Esophagus muscularis mucosa (tissue), 4 donors: ENCODE measurements around the gene CTIF. TPM values are rescaled to one million over a fixed set of nuclear protein-coding genes. Genes with fewer than 3 reads are reported as not detected.
"Not testable (repeated sequence)": the region's sequence is repeated elsewhere in the genome, so short reads cannot be mapped to it uniquely, and the experiment has no call there.

Experiments used
- DNase-seq: peaks from one replicate; pipeline ENCODE4 v3.0.0-alpha.2; 2017; ENCODE audit errors: extremely low spot score
- H3K27ac ChIP-seq, 4 donors: fragments of 200-600 bp; sonication (generic); replicated peaks in 1 of 4; 1 replicate in 3 of 4; 2 replicates in 1 of 4; pipeline ENCODE4 v1.5.1; 2016 to 2019; ENCODE audit warnings: mild to moderate bottlenecking in 1 of 4
- H3K27me3 ChIP-seq, 4 donors: fragments of 200-600 bp; sonication (generic); one replicate each; pipeline versions ENCODE4 v1.5.1 to v1.6.0; 2016 to 2019
- H3K36me3 ChIP-seq, 4 donors: fragments of 200-600 bp; sonication (generic); one replicate each; pipeline ENCODE4 v1.5.1; 2016 to 2019
- H3K4me1 ChIP-seq, 4 donors: fragments of 200-600 bp; sonication (generic); one replicate each; pipeline ENCODE4 v1.5.1; 2016 to 2019
- H3K4me3 ChIP-seq, 4 donors: fragments of 200-600 bp; sonication (generic); 1 replicate in 2 of 4; 2 replicates in 2 of 4; pipeline ENCODE4 v1.5.1; 2016 to 2019; ENCODE audit warnings: mild to moderate bottlenecking in 4 of 4, moderate library complexity in 1 of 4
- H3K9me3 ChIP-seq, 4 donors: fragments of 200-600 bp; sonication (generic); 1 replicate in 3 of 4; 2 replicates in 1 of 4; pipeline ENCODE4 v1.5.1; 2016 to 2019
- EP300 ChIP-seq: sonication (generic); formaldehyde crosslinking; IDR thresholded peaks from one replicate; pipeline ENCODE4 v1.6.1; 2017; ENCODE audit warnings: antibody characterized with exemption
- POLR2A ChIP-seq: fragments of 450-650 bp; IDR thresholded peaks from one replicate; pipeline ENCODE4 v1.6.1; 2017; ENCODE audit warnings: antibody characterized with exemption, moderate library complexity, mild to moderate bottlenecking, low read depth
- POLR2AphosphoS5 ChIP-seq, 2 donors: sonication (generic); formaldehyde crosslinking; IDR thresholded peaks; one replicate each; pipeline ENCODE4 v1.6.1; 2017; ENCODE audit warnings: antibody characterized with exemption in 2 of 2
- WGBS: methylation state at CpG from one replicate; pipeline ENCODE4 v1.1.5; 2018; 5-methylcytosine and 5-hydroxymethylcytosine counted together
- intact Hi-C: fragments of 100-400 bp; cut with DNase I; formaldehyde crosslinking; loops from one replicate; pipeline ENCODE4 v1.15.1; 2023
- total RNA-seq, 4 donors: library from RNA; depleted of rRNA; stranded (reverse); fragments of >200 nt; gene quantifications; one replicate each; pipeline versions ENCODE4 v1.1.0 to v1.2.1, GENCODE V29; 2016
- TF ChIP-seq, protein P1 (sequence below), 3 experiments: fragments of 200-600 bp in 2 of 3; fragments of 450-650 bp in 1 of 3; sonication (generic) in 2 of 3; IDR thresholded peaks; one replicate each; pipeline ENCODE4 v1.5.1; 2017 to 2019; ENCODE audit warnings: antibody characterized with exemption in 3 of 3, mild to moderate bottlenecking in 2 of 3, moderate library complexity in 1 of 3

CTIF gene
- total RNA-seq, 4 donors from 2014 or later = 63.1 to 137 (median 87.7) TPM

DNA sequence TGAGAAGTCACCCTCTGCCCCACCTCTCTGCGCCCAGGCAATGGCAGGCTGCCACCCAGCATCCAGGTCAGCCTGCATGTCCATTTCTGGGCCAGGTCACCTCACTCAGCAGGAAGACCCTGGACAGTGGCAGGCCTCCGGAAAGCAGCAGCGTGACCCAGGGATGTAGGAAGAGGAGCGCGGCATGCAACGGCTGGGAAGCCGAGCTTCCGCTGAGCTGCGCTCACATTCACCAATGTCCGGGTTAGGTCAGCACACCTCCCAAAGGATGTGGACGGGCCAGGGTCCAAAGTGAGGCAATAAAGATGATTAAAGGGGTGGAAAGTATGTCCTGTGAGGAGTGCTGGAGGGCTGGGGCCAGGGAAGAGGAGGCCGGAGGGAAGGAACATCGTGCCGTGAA is 174.5 kb downstream of the CTIF start:
- no peak overlapping the region for H3K4me3 ChIP-seq
- WGBS = 80% methylated on average over 14 of the region's 14 CpGs
- H3K9me3 ChIP-seq = no peaks in the 10 kb centered on the region
- H3K27ac ChIP-seq = peak overlapping the region in 1 of 4 donors; percentile 23
- peaks cover 0 to 29% (median 3%) of the 10 kb centered on the region in 4 donors for H3K36me3 ChIP-seq
- DNase-seq = no peak
- intact Hi-C loops = no loop called here
- TF ChIP-seq POLR2AphosphoS5 (IDR thresholded peaks at IDR 0.05) (peak in 1 of 2 donors; percentile 11), POLR2A (no peak)
- H3K4me1 ChIP-seq = peaks cover 32 to 42% (median 38%) of the 10 kb centered on the region in 4 donors
- H3K27me3 ChIP-seq = no peaks in the 10 kb centered on the region

DNA sequence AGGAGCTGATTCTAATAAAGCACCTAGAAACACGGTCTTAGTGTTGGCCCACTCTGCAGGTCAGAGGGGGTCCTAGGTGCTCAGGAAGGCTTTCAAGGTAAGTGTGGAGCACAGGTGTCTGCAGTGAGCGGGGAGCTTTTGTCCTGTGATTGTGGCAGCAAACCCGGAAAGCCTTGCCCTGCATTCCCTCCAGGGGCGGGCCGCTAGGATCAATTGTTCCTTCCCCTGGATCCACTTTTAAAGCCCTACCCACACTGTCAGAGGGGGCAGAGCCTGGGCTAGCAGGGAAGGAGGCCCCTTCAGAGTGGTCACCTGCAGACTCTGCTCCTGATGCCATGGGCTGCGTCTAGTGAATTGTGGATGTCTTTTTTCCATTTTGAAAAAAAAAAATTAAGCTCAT is 176.0 kb downstream of the CTIF start:
- intact Hi-C loops = no loop called here
- Histone ChIP-seq H3K27me3 (no peaks in the 10 kb centered on the region), H3K9me3 (no peaks in the 10 kb centered on the region), H3K27ac (no peak overlapping the region), H3K4me1 (peaks cover 31 to 38% (median 35%) of the 10 kb centered on the region in 4 donors), H3K4me3 (no peak overlapping the region), H3K36me3 (peaks cover 0 to 38% (median 8%) of the 10 kb centered on the region in 4 donors)
- DNase-seq = no peak
- TF ChIP-seq, protein P1, sequence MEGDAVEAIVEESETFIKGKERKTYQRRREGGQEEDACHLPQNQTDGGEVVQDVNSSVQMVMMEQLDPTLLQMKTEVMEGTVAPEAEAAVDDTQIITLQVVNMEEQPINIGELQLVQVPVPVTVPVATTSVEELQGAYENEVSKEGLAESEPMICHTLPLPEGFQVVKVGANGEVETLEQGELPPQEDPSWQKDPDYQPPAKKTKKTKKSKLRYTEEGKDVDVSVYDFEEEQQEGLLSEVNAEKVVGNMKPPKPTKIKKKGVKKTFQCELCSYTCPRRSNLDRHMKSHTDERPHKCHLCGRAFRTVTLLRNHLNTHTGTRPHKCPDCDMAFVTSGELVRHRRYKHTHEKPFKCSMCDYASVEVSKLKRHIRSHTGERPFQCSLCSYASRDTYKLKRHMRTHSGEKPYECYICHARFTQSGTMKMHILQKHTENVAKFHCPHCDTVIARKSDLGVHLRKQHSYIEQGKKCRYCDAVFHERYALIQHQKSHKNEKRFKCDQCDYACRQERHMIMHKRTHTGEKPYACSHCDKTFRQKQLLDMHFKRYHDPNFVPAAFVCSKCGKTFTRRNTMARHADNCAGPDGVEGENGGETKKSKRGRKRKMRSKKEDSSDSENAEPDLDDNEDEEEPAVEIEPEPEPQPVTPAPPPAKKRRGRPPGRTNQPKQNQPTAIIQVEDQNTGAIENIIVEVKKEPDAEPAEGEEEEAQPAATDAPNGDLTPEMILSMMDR (IDR thresholded peaks at IDR 0.05) = no peak
- TF ChIP-seq EP300 (no peak), POLR2A (no peak), POLR2AphosphoS5 (IDR thresholded peaks at IDR 0.05) (no peak)
- WGBS = 96% methylated on average over 6 of the region's 6 CpGs

DNA sequence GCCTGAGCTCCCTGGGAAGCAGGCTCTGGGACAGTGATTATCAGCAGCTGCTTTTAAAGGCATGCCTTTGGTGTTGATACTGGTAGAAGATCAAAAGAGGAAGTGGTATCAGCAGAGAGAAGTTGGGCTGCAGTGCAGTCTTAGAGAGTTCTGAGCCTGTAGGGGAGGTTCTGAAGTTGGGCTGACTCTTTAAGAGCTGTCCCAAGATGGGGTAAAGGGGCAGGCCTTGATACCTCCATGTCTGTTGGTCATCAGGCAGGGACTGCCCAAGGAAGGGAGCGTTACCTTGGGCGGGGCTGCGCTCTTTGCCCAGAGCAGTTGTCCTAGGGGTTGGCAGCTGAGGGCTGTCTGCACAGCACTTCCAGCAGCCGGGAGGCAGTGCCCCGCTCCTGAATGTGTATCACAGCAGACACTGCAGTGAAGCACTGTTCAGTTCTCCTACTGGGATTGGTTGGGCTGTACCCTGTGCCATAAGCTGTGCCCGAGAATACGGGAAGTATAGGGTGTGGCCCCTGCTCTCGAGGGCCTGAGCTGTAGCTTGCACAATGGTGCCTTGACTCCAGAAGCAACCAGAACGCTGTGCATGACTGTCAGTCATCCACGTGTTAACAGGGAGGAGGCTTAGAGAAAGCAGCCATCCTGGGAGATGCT is 177.0 kb downstream of the CTIF start:
- DNase-seq = no peak
- peak overlapping the region in 1 of 4 donors; percentile 54 for H3K27ac ChIP-seq
- peaks cover 0 to 38% (median 8%) of the 10 kb centered on the region in 4 donors for H3K36me3 ChIP-seq
- H3K4me1 ChIP-seq = peaks cover 34 to 47% (median 37%) of the 10 kb centered on the region in 4 donors
- intact Hi-C loops = no loop called here
- TF ChIP-seq EP300 (no peak), POLR2AphosphoS5 (IDR thresholded peaks at IDR 0.05) (peak in 1 of 2 donors; percentile 16)
- TF ChIP-seq, protein P1 (IDR thresholded peaks at IDR 0.05) = no peak
- H3K4me3 ChIP-seq = no peak overlapping the region
- WGBS = 40% methylated on average over 1 of the region's 10 CpGs
- no peaks in the 10 kb centered on the region for H3K27me3 ChIP-seq
- H3K9me3 ChIP-seq = no peaks in the 10 kb centered on the region

DNA sequence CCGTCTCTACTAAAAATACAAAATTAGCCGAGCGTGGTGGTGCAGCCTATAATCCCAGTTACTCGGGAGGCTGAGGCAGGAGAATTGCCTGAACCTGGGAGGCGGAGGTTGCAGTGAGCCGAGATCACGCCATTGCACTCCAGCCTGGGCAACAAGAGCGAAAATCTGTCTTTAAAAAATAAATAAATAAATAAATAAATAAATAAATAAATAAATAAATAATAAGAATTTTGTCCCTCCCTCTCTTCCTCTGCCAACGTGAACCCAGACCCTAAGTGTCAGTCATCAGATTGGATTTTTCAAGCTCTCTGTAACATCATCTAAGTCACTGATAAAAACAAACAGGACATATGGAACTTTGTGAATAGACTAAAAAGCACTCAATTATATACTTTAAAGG is 178.4 kb downstream of the CTIF start:
- H3K27me3 ChIP-seq, H3K27ac ChIP-seq, DNase-seq, intact Hi-C loops, H3K9me3 ChIP-seq, H3K4me3 ChIP-seq: not testable (repeated sequence)
- WGBS = 96% methylated on average over 9 of the region's 9 CpGs
- H3K4me1 ChIP-seq = peaks cover 29 to 45% (median 40%) of the 10 kb centered on the region in 4 donors
- peaks cover 0 to 30% (median 8%) of the 10 kb centered on the region in 4 donors for H3K36me3 ChIP-seq

DNA sequence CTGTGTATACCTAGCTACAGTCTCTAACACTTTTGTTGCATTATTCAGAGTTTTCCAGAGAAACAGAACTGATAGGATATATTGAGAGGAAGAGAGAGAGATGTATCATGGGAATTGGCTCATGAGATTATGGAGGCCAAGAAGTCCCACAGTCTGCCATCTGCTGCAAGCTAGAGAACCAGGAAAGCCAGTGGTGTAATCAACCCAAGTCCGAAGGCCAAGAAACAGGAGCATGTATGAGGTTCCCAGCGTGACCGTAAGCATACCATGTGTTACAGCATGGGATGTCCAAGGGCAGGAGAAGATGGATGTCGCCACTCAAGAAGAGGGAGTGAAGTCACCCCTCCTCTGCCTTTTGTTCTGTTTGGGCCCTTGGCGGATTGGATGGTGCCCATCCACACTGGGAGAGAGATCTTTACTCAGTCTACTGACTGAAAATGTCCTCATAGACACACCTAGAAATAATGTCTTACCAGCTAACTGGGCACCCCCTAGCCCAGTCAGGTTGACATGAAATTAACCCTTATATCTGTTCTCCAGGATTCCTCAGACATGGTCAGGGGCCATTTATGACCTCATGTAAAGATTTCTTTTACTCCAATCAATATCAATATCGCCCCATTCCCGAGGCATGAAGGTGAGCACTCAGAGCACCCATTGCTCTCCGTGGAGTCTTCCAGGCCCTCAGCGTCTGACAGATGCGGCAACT is 179.6 kb downstream of the CTIF start:
- no peak for DNase-seq
- no peak overlapping the region for H3K4me3 ChIP-seq
- no peak overlapping the region for H3K27ac ChIP-seq
- H3K36me3 ChIP-seq = peaks cover 0 to 24% (median 11%) of the 10 kb centered on the region in 4 donors
- no peaks in the 10 kb centered on the region for H3K27me3 ChIP-seq
- H3K9me3 ChIP-seq = no peaks in the 10 kb centered on the region
- TF ChIP-seq POLR2A (no peak), POLR2AphosphoS5 (IDR thresholded peaks at IDR 0.05) (no peak), EP300 (no peak)
- TF ChIP-seq, protein P1 (IDR thresholded peaks at IDR 0.05) = no peak
- intact Hi-C loops = no loop called here
- H3K4me1 ChIP-seq = peaks cover 19 to 45% (median 37%) of the 10 kb centered on the region in 4 donors
- 98% methylated on average over 10 of the region's 10 CpGs for WGBS
